Spleen (tissue), 7 donors: ENCODE data around the gene NAALADL1.

Experiments used
- POLR2A ChIP-seq, 3 donors: fragments of 450-650 bp; IDR thresholded peaks; one replicate each; pipeline ENCODE4 v1.5.1; 2017; ENCODE audit warnings: antibody characterized with exemption in 3 of 3, mild to moderate bottlenecking in 1 of 3
- POLR2AphosphoS5 ChIP-seq, 3 donors: sonication (generic); formaldehyde crosslinking; IDR thresholded peaks; one replicate each; pipeline ENCODE4 v1.5.1; 2017; ENCODE audit warnings: antibody characterized with exemption in 3 of 3
- TF ChIP-seq, protein P1 (sequence below), 11 experiments: fragments of 200-600 bp in 7 of 11; fragments of 450-650 bp in 4 of 11; sonication (generic) in 4 of 11; IDR thresholded peaks in 8 of 11; conservative IDR thresholded peaks in 3 of 11; 1 replicate in 7 of 11; 2 replicates in 4 of 11; pipeline versions ENCODE4 v1.4.0 to v1.8.0; 2016 to 2021; ENCODE audit warnings: antibody characterized with exemption in 11 of 11, inconsistent platforms in 4 of 11, mild to moderate bottlenecking in 1 of 11
- donor health status: DM: no; HTN: no; CAD: no; lungs with moderate emphysema.
- donor health status: DM: no; HTN: no; CAD: no.
- donor health status: DM: no; HTN: no; CAD: no.

DNA sequence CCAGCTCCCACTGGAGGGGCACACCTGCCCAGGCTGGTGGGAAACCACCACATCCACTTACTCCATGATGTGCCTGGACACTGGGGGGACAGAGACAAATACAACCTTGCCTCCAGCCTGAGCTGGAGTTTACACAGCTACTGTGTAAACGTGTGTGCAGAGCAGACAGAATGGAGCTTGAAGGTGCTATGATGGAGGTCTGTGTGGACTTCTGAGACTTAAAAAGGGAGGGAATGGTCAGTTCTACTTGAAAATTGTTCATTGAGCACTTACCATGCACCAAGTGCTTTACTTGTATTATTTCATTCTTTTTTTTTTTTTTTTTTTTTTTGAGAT lies 14.2 kb upstream of the NAALADL1 start:
- TF ChIP-seq, protein P1, sequence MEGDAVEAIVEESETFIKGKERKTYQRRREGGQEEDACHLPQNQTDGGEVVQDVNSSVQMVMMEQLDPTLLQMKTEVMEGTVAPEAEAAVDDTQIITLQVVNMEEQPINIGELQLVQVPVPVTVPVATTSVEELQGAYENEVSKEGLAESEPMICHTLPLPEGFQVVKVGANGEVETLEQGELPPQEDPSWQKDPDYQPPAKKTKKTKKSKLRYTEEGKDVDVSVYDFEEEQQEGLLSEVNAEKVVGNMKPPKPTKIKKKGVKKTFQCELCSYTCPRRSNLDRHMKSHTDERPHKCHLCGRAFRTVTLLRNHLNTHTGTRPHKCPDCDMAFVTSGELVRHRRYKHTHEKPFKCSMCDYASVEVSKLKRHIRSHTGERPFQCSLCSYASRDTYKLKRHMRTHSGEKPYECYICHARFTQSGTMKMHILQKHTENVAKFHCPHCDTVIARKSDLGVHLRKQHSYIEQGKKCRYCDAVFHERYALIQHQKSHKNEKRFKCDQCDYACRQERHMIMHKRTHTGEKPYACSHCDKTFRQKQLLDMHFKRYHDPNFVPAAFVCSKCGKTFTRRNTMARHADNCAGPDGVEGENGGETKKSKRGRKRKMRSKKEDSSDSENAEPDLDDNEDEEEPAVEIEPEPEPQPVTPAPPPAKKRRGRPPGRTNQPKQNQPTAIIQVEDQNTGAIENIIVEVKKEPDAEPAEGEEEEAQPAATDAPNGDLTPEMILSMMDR (IDR thresholded peaks at IDR 0.05 in 8 of 11, conservative IDR thresholded peaks at IDR 0.05 in 3 of 11) = no peak
- TF ChIP-seq POLR2A (IDR thresholded peaks at IDR 0.05) = no peak
- no peak for TF ChIP-seq POLR2AphosphoS5 (IDR thresholded peaks at IDR 0.05)
